VCaP (cell line): ENCODE results near the gene ENPP6.

Experiments
- H3K27ac ChIP-seq: fragments of 450-650 bp; 2 replicates; pipeline ENCODE4 v1.5.1; 2017
- TF ChIP-seq, protein P1 (sequence below): fragments of 450-650 bp; conservative IDR thresholded peaks from 2 replicates; pipeline ENCODE4 v1.5.1; 2017; ENCODE audit warnings: mild to moderate bottlenecking, moderate library complexity

ENPP6 gene

DNA sequence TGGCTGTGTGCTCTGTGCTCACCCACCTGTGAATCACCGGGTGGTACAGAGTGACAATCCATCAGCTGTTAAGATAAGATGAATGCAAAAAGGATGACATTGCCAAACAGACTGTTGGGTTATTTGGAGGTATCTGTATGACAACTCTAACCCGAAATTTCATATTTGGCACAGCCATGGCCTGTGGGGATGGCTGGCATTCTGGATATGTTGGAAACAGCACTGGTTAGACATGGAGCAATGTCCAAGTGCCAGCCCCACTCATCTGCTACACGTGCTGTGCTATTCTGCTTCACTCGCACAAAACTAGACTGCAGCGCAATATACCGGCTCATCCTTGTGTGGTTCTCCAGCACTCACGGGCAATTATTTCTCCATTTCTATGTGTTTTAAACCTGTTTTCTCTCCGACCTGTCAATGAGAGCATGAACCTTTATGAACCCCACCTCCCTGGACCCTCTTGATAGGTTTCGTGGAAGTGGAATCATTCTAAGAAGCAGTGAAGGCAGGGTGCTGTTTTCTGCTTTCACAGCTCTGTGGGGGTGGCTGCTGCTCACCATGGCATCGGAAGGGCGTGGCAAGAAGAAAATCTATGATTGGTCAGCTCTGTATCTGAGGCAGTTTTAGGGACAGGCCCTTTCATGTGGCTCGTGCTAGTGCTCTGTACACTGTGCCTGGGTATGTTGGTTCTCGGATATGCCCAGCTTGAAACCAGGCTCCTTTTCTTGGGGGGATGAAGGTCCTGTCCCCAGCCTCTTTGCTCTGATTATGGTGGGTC, 94.9 kb downstream of the ENPP6 start:
- TF ChIP-seq, protein P1, sequence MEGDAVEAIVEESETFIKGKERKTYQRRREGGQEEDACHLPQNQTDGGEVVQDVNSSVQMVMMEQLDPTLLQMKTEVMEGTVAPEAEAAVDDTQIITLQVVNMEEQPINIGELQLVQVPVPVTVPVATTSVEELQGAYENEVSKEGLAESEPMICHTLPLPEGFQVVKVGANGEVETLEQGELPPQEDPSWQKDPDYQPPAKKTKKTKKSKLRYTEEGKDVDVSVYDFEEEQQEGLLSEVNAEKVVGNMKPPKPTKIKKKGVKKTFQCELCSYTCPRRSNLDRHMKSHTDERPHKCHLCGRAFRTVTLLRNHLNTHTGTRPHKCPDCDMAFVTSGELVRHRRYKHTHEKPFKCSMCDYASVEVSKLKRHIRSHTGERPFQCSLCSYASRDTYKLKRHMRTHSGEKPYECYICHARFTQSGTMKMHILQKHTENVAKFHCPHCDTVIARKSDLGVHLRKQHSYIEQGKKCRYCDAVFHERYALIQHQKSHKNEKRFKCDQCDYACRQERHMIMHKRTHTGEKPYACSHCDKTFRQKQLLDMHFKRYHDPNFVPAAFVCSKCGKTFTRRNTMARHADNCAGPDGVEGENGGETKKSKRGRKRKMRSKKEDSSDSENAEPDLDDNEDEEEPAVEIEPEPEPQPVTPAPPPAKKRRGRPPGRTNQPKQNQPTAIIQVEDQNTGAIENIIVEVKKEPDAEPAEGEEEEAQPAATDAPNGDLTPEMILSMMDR: no peak
- no peak overlapping the region for H3K27ac ChIP-seq

DNA sequence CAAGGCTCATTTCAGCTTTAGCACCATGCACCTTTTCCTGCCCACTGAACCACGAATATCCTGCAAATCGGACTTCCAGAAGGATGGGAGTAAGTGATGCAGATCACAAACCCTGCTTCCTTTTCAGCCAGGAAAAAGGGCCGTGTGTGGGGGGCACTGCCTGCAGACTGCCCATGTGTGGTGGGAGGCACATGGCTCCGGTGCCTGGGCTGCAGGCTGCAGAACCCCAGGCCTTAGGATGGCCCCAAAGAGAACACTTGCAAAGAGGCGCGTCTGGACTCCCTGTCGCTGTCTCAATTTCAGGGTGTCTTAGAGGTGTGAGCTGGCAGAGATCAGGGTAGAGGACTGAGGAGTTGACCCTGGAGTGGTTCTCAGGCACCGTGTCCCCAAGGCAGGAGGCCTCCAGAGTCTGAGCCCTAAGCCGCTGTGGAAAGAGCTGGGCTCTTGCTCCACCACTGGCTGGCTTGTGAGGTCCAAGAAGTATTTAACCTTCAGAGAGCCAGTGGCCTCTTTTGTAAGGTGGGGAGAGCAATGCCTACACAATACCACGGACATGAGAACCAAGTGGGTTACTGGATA, 97.0 kb downstream of the ENPP6 start:
- TF ChIP-seq, protein P1: no peak
- no peak overlapping the region for H3K27ac ChIP-seq

DNA sequence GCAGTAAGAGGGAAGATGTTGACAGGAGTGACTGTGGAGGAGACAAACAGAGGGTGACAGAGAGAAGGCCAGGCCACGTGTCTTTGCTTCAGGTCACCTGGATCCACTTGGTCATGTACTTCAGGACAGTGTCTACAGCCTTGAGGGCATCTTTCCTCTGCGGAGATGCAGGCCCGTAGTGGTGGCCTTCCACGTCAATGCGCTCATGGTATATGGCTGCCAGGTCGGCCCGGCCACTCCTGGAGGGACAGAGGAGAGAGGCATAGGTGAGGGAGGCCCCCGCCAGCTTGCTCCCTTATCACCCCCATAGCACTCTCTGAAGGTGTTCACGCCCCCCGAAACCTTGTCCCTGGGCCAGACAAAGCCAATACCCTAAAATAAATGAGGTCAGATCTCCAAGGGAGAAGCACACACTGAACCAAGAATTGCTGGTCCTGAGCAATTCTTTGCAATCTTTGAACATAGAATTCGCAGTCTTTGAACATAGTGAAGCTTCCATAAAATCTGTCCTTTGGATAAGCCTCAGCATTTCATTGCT, 99.9 kb downstream of the ENPP6 start:
- TF ChIP-seq, protein P1: no peak
- no peak overlapping the region for H3K27ac ChIP-seq

DNA sequence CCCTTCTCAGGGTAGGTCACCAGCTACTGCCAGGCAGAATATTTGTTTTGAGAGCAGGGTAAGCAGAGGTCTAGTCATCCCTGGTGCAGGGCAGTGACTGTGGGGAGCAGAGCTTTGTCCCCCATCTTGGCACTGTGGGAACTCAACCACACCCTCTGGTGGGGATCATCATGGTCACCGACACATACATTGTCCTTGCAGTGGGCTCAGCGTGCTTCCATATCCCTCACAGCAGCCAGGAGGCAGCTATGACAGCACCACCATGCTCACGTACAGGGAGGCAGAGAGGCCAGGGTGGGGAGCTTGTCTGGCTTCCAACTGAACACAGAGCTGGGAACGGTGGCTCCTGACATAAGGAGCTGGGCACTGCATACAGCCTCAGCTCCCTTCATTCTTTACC, 102.3 kb downstream of the ENPP6 start:
- TF ChIP-seq, protein P1: no peak
- no peak overlapping the region for H3K27ac ChIP-seq

DNA sequence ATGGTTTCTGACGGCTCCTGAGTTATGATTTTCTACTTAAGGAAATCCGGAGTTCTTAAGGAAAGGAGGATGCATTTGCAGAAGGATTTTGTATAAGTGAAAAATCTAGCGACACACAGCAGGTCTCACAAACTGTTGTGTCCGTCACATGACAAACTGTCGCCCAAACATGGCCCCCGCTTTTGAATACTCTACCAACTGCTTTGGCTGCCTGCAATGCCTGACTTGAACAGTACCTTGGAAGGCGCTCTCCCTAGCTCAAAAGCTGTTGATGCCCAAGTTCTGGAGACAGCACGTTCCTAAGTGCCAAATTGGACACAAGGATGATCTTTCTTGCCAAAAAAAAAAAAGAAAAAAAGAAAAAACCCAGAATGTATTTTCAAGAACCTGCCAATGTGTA, 103.2 kb downstream of the ENPP6 start:
- TF ChIP-seq, protein P1: peak; percentile 15; the same call in 1 of the 2 replicates
- H3K27ac ChIP-seq: no peak overlapping the region

GRCh38 chr4:184112006-184112550, 105.6 kb downstream of the ENPP6 start:
- H3K27ac ChIP-seq: no peak overlapping the region
- TF ChIP-seq, protein P1: no peak

GRCh38 chr4:184111233-184111832, 106.3 kb downstream of the ENPP6 start:
- no peak overlapping the region for H3K27ac ChIP-seq
- TF ChIP-seq, protein P1: no peak
